HG02678 (cell line): ENCODE data around the gene CREB5.
"Not testable (repeated sequence)": the region's sequence is repeated elsewhere in the genome, so short reads cannot be mapped to it uniquely, and the experiment has no call there.

Experiments
- ATAC-seq: cut with Tn5 transposase; IDR thresholded peaks from one replicate; pipeline ENCODE4 v1.9.1; 2021; ENCODE audit warnings: mild to moderate bottlenecking, moderate library complexity; ENCODE audit not compliant: unreplicated experiment

CREB5 gene

DNA sequence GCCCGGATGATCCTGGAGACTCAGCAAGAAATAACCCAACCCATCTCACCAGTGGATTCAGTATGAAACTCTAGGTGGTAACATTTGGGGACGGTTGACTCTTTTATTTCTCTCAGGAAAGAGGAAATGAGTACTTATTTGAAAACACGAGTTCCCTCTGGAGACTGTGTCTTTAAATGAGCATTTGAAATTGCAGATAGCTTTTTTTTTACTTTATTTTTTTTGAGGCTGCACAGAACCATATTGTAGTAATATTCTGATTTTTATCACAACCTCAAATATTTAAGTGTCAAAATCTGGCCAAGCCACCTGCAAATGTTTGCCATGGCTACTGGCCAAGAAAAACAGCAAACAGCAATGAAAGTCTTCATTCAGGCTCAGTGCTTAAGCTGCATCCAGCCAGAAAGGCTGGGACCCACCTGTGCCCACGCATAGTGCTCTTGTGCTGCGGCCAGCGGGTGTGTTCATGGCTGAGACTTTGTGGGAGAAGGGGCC, 160.8 kb downstream of the CREB5 start:
- no peak for ATAC-seq

- no peak for ATAC-seq
Observed at GRCh38 chr7:28573651-28574301, 161.5 kb downstream of the CREB5 start.

GRCh38 chr7:28575241-28575643, 162.9 kb downstream of the CREB5 start:
- no peak for ATAC-seq

- ATAC-seq: no peak
Observed at GRCh38 chr7:28576656-28577055, 164.3 kb downstream of the CREB5 start.

DNA sequence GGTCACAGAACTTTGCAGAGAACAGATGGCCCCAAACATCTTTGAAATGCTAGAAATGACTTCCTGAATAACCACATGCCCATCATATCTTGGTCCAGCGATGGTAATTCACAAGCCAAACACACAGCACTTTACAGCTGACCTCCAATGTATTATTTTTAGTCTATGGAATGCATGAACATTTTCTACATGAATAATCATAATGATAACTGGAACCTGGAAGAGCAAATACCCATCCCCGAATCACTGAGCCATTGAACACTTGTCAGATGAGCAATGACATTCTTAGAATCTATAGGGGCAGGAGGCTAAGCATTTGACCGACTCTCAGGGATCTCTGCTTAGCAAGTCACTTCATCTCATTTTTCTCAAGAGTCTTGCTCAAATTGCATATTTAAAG, 167.3 kb downstream of the CREB5 start:
- ATAC-seq: no peak

- ATAC-seq: no peak
Observed at GRCh38 chr7:28580665-28581064, 168.3 kb downstream of the CREB5 start.

GRCh38 chr7:28581351-28581750, 169.0 kb downstream of the CREB5 start:
- ATAC-seq: no peak

DNA sequence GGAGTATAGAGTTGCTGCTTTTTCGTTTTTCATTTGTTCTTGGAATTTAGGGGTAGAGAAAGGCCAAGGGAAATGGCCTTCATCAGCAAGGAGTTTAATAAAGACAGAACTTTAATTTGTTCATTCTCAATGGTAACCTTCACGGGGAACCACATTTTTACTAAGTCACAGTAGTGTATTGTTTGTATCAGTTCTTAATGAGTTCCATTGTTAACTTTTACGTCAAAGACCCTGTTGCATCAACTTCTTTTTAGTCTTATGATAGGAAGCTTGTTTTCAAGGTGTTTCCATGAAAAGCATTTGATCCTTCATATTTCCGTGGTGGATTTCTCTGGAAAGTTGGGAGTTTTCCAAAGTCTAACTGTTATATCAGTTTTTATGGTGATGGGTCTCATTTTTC, 169.9 kb downstream of the CREB5 start:
- ATAC-seq: no peak

- ATAC-seq: no peak
Observed at GRCh38 chr7:28584235-28584634, 171.9 kb downstream of the CREB5 start.

- ATAC-seq: no peak
Observed at GRCh38 chr7:28586736-28587135, 174.4 kb downstream of the CREB5 start.

GRCh38 chr7:28587211-28587610, 174.9 kb downstream of the CREB5 start:
- ATAC-seq: no peak

DNA sequence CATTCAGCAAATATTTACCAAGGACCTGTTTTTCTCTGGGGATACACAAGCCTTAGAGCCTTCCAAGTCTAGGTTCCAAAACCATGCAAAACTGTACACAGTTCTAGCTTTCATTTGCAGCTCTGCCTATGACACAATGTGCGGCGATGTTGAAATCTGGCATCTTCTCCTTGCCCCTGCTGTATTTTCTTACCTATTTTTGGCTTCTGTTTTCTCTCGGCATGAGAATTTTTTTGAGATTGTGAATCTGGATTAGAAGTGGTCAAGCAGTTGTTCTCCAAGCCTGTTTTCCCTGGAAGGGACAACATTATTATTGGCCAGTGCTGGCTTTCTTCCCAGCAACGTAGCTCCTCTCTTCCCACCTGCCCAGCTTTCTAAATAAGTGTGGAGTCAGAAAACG, 176.3 kb downstream of the CREB5 start:
- no peak for ATAC-seq

GRCh38 chr7:28591041-28591674, 178.8 kb downstream of the CREB5 start:
- no peak for ATAC-seq

DNA sequence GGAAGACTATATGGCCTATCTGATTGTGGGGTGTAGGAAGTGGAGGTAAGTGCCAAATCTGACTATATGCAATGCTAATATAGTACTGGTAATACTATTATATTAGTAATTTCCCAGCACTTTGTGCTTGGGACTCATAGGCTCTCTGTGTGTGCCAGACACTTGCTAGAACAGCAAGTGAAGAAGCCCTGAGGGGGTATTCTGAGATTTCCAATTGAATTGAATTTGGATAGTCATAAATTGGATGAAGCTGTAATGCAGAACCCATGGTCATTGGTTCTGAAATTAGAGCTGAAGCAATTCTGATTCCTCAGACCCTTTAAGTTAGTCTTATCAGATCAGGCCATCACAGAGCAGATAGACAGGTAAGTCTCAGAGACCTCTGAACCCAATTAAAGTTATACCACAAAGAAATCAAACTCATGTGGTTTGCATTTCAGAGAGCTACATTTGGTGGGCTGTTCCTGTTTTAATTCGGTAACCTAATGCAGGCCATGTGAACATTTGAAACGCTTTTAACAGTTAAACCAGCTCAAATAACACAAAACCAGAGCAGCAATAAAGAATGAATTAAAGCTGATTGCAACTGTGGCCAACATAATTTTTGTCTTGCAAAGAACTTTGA, 179.5 kb downstream of the CREB5 start:
- ATAC-seq: no peak

- ATAC-seq: no peak
Observed at GRCh38 chr7:28592861-28593260, 180.5 kb downstream of the CREB5 start.

- ATAC-seq: no peak
Observed at GRCh38 chr7:28595076-28595475, 182.8 kb downstream of the CREB5 start.

DNA sequence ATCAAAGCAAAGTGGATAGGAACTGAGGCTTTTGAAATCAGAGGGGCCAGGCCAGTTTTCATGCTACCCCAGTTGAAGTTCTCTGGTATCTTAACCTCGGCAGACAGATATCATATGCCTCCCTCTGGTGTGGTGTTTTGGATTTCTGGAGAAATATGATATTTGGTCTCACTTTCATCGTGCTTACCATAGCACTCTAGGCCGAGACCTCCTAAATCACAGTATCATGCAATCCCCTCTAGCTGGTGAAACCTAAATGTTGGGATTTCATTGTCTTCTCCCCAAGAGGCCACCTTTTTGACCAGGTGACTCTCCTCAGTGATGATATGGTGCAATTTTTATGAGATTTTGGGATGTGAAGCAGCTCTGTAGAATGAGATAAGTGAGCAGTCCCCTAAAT, 183.5 kb downstream of the CREB5 start:
- ATAC-seq: no peak

DNA sequence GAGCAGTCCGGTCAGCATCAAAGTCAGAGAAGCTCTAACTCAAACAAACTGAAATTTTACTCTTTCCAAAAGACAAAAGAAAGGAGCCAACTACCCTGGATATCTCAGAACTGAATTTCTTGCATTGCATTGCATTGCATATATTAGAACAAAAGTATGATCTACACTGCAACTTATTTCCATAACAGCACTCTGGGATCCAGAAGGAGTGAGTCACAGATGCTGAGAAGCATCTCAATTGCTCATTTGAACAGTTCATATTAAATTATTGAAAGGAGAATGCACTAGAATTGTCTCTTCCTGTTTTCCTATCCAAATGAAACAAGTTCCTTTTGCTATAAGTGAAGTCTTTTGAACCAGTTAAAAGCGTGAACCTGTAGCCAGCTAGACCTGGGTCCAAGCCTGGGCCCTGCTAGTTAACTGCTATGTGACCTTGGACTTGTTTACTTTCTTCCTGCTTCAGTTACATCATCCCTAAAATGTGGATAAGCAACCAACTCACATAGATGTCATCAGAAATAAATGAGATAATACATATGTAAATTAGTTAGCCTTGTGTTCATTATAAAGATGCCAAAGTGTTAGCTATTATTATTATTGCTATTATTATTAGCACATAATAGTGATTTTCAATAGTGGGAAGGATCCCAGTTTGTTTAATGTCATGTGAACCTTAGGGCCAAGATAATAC, 184.1 kb downstream of the CREB5 start:
- ATAC-seq: no peak

- ATAC-seq: no peak
Observed at GRCh38 chr7:28597284-28597683, 185.0 kb downstream of the CREB5 start.

GRCh38 chr7:28598037-28598436, 185.7 kb downstream of the CREB5 start:
- not testable (repeated sequence) for ATAC-seq

DNA sequence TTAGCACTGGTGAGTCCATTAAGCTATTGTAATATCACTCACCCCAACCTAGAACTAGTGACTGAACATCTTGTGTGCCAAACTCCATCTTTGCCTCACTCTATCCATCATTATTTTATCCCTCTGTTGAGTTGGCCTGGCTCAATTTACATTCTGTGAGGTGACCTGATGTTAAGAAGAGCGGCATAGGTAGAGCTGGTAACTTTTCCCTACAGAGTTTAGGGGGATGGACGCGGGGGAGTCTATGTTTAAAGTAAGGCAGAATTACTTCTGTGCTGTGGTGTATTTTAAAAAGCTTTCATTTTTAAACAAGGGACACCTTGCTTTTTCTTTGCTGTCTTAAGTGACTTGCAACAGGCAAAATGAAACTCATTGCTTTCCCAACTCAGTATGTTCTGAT, 186.3 kb downstream of the CREB5 start:
- ATAC-seq: no peak

- ATAC-seq: no peak
Observed at GRCh38 chr7:28599411-28599810, 187.1 kb downstream of the CREB5 start.
